Activated CD4-positive, alpha-beta T cell treated with anti-CD3 and anti-CD28 coated beads, Interleukin-10, Interleukin-2, amounts not matched to agents 100 ng/mL and 50 ng/mL, durations not matched to agents 16 hours and 8 hours (primary cell): ENCODE results near the gene UNC13D.

Experiments
- DNase-seq: peaks from one replicate; pipeline ENCODE4 v3.0.0-alpha.2; 2020

UNC13D gene

GRCh38 chr17:75849724-75850123 lies 5.5 kb upstream of the UNC13D start:
- no peak for DNase-seq

DNA sequence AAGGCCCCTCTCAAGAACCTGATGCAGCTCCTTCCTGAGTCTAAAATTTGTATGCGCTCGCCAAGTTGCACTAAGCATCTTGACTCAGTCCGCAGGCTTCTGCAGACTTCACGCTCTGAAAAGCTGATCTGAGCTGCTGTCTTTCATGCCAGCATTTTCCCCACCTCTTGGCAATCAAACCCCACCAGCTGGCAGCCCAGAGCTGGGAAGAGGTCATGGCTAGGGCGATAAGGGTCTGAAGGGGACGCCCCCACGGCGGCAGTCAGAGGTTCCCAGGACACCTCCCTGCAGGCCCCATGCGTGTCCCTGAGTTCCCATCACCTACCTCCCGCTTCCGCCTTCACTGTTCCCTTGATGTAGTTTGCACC lies 5.1 kb upstream of the UNC13D start:
- DNase-seq: no peak

DNA sequence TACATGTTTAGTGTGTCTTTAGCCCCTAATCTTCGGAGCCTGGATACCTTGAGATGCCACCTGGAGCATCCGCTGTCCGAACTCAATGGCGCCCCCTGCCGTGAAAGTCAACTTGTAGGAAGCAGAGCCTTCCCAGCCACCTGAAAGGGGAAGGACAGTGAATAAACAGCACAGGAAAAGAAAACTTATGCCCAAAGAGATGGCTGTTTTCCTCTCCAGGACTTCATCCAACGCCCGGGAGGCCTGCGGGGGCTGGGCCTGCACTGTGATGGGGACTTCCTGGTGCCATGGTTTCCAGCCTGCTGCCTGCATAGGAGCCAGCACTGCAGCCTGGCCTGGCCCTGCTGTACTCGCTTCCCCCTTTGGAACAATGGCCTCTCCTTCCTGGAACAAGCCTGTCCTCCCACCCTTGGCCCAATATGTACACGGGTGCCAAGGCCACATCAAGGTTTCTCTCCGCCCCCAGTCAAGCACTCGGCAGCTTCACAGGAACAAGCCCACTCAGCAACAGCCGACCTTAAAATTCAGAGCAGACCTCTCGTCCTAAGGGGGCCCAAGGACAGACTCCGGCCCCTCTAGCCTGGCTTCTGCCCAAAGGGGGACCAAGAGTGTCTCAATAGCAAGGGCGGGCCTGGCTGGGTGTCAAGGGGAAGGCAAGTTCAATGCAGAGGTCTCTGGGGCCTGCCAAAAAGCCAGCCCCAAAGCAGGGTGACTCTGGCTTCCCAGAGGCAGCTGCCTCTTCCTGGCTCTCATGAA lies 4.5 kb upstream of the UNC13D start:
- DNase-seq: peak; percentile 78

DNA sequence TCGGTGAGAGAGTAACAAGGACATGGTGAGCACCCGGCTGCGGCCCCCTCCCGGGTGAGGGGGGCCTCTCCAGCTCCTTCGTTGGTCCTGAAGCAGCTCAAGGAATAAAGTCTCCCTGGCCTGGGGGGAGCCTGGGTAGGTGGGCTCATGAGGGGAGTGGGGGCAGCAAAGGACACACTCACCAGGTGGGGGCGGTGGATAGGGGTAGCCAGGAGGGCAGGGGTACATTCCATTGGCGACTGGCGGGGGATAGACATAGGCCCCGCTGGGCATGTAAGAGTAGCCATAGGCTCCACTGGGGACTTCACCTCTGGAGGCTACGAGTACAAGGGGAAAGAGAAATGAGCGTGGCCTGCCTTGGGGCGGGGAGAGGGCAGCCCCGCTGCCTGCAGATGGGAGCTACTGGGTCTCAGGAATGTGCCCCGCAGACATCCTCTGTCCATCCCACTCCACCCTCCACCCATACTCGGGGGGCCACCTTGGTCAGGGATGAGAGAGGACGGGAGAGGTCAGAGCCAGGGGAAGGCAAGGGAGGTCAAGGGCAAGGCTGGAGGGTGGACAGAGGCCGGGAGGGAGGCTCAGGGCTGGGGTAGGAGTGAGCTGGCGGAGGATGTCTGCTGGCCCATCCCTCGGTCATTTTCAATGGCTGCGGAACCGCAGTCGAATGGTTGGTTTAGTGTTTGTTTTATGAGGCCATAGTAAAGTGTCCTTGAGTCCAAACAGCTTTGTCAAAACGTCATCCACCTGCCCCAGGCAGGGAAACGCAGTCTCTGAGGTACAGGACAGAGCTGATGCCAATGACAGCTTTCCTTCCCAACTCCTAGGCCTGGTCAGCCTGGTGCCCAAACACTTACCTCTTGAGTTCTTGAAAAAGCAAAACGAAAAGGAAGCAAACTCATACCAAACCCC lies 3.7 kb upstream of the UNC13D start:
- DNase-seq: no peak

DNA sequence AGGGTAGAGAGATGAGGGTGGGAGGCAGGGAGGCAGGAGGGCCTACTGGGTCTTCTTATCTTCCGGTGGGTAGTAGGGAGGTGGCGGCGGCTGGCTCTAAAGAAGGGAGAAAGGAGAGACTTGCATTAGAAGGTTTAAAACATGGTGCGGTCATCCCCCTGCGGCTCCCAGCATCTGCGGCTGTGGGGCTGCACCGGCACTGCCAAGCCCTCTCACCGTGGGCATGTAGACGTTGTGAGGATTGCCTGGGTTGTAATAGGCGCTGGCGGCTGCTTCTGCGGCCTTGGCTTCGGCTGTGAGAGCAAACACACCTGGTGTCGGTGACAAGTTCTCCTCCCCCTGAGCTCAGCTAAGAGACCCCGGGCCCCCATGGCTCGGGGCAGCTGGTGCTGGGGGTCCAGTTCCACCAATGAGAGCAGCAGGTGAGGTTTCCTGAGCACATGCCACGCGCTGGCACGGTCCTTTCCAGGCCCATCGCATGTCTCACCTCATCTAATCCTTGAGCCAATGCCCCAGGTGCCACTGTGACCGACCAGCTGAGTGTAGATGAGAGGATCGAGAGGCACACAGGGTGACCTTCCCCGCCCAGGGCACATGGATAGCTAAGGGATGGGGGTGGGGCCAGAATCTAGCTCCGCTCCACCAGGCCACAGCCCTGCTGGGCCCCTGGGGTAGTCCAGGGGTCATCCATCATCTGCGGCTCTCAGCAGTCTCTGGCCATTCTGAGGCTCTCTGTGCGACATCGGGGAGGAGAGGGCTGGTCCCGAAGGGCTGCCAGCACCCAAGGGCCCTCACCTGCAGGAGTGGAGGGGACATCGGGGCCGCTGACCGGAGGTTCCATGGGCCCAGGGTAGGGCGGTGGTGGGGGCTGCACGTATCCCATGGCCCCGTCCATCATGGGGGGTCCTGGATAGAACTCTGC lies 2.7 kb upstream of the UNC13D start:
- no peak for DNase-seq

DNA sequence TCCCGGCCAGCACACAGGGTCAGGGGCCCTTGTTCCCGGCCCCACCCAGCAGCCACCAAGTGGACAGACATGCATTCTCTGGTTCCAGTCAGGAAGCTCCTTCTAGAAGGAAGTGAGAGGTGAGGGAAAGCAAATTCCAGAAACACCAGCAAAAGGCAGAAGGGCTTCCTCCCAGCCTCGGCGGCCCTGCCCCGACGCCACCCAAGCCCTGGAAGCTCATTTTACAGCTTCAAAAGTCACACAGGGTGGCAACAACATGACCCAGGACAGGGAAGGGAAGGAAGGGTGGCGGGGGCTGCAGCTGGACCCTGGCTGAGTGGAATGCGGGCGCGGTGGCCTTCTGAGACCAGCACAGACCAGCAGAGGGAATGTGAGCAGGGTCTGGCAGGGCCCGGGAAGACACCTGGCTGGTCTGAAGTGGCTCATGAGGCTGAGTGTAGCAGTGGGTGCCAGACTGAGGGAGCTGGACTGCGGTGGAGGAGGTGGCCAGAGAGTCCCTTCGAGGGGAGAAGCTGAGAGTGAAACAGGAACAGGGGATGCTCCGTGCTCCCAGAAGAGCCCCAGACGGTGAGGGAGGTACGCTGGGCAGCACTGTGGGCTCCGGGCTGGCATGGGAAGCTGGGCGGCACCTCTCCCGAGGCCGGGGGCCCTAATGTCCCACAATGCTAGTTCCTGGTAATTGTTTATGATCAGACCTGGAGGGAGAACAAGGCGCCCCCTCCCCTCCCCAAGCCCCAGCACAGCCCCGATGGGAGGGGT lies 1.9 kb upstream of the UNC13D start:
- DNase-seq: no peak

DNA sequence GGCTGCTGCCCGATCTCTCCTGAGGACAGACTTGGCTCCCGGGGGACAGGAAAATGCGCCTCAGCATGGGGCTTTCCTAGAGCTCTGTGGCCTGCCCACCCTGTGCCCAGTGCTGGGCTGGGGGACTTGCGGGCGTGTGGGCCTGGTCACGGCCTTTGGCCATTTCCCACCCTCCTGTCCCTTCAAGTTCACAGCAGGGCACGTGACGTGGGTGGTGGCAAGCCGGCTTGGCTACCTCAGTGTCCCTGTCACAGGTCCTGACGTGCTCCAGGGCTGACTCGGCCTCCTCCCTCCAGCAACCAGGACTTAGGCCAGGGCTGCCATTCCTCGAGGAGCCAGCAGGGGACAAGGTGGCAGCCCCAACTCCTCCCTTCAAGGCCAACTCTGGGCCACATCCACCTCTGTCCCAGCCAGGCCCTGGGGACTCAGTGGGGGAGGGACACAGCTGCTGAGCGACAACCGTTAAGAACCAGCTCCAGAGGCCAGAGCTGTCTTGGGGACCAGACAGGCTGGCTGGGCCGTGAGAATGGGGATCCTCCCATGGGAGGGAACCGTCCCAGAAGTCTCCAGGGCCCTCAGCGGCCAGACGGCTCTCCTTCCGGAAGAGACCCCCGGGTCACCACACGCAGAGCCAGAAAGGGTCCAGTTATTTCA lies 981 bp upstream of the UNC13D start:
- peak; percentile 83 for DNase-seq

GRCh38 chr17:75844530-75845057 lies 390 bp upstream of the UNC13D start:
- no peak for DNase-seq

GRCh38 chr17:75842963-75843576 lies 1.1 kb downstream of the UNC13D start:
- peak; percentile 51 for DNase-seq

DNA sequence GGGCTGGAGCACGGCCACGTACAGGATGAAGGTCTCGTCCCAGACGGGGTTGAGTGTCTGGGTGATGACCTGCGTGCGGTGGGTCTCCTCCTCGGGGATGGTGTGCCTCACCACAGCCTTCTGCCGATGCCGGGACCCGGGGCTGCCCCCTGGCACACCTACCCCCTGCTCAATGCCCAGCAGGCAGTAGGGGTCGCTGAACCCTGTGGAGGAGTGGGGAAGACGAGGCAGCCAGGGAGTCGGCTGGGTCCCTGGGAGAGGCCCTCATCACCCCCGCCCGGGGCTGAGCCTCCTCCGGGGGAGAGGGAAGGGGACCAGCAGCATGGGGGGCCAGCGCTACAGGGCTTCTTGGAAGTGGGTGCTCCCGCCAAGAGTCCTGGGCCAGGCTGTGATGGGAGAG lies 1.8 kb downstream of the UNC13D start:
- no peak for DNase-seq

- no peak for DNase-seq
These were observed 3.4 kb downstream of the UNC13D start for GRCh38 chr17:75840799-75841164.

DNA sequence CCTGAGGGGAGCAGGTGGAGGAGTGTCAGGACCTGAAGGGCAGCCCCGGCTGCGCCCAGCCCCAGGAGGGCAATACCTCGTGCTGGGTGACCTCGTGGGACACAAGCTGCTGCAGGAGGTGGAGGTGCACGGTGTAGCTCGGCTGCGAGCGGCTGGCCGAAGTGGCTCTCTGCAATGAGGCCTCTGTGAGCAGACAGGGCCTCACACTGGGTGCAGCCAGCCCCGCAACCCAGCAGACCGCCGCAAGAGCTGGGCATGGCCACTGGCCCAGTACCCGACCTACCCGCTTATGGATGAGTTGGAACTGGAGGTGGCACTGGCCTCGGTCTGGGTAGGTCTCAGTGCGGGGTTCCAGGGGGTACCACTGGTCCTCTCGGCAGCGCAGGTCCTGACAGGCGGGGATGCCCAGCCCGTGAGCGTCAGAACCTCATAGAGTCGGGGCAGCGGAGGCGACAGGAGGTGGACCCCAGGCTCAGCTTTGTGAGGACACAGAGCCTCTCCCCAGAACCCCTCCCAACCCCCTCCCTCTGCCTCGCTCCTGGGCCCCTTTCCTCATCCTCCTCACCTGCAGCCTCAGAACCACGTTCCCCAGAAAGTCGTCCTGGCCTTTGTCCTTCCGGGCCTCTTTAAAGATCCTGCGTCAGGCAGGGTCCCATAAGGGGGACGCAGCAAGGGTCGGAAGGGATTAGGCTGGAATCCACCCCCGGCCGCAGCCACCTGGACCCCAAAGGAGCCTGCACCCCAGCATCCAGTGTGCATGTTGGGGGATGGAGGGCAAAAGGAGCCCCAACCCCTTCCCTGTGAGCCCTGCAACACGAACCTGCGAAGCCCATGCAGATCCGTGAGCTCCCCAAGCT lies 4.0 kb downstream of the UNC13D start:
- DNase-seq: no peak

GRCh38 chr17:75838410-75838809 lies 5.8 kb downstream of the UNC13D start:
- no peak for DNase-seq

- no peak for DNase-seq
These were observed 6.3 kb downstream of the UNC13D start for GRCh38 chr17:75837899-75838298.

- no peak for DNase-seq
These were observed 7.6 kb downstream of the UNC13D start for GRCh38 chr17:75836605-75837004.

GRCh38 chr17:75835654-75835987 lies 8.6 kb downstream of the UNC13D start:
- DNase-seq: no peak

DNA sequence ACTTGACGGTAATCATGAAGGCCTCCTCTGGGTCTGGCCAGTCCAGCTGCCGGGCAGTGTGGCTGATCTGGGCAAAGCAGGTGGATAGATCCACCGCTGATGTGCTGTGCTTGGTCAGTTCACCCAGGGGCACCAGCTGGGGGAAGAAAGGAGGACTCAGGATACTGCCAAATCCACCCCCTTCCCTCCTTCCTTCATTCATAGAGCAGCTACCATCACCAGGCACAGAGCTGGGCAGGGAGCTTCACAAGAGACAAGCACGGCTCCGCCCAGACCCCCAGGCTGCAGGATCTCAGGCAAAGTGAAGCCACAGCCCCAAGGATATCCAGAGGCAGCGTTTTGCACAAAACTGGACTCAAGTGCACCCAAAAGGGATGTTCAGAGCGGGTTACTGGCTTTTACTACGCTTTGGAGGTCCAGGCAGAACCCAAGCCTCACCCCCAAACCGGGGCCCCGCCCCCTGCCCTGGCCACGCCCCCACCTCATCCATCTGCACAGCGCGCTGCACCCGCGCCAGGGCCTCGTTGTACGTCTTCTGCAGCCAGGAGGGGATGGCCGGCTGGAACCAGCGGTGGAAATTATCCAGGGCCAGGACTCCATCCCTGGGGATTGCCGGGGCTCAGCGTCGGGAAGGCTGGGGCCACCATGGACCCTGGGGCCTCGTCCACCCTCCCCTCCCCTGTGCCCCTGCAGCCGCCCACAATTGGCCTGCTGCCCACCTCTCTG lies 9.1 kb downstream of the UNC13D start:
- DNase-seq: no peak

- no peak for DNase-seq
These were observed 9.8 kb downstream of the UNC13D start for GRCh38 chr17:75834279-75834920.
